ENCODE measurements around the gene SLC25A25. TPM values are rescaled to one million over a fixed set of nuclear protein-coding genes. Genes with fewer than 3 reads are reported as not detected.
"Not testable (repeated sequence)": the region's sequence is repeated elsewhere in the genome, so short reads cannot be mapped to it uniquely, and the experiment has no call there.

SLC25A25 gene
- total RNA-seq, 2 donors from 2014 or later, result 12.9 to 13.1 TPM

GRCh38 chr9:128107468-128108268 is 39.6 kb downstream of the SLC25A25 start:
- Mint-ChIP-seq H3K36me3 (ENCODE audit: low read depth) (peaks cover 38% of the 10 kb centered on the region), H3K27me3 (ENCODE audit: insufficient read depth) (no peaks in the 10 kb centered on the region), H3K9me3 (no peaks in the 10 kb centered on the region), H3K27ac (no peak overlapping the region), H3K4me3 (no peak overlapping the region), H3K4me1 (peaks cover 9% of the 10 kb centered on the region)
- DNase-seq, result no peak
- Histone ChIP-seq H3K4me3 (ENCODE audit: low read length) (no peak overlapping the region), H3K36me3 (ENCODE audit: control insufficient read depth, insufficient read depth, low read length) (peaks cover 48% of the 10 kb centered on the region), H3K9ac (ENCODE audit: extremely low read depth, low read length, poor library complexity, severe bottlenecking) (no peak overlapping the region), H3K27ac (ENCODE audit: low read depth, low read length) (no peak overlapping the region), H3K27me3 (ENCODE audit: control insufficient read depth, insufficient read depth, low read length, poor library complexity, severe bottlenecking) (no peaks in the 10 kb centered on the region), H3K4me1 (ENCODE audit: control insufficient read depth, insufficient read depth, low read length) (no peaks in the 10 kb centered on the region), H3K9me3 (ENCODE audit: control insufficient read depth, low read length) (no peaks in the 10 kb centered on the region)
- WGBS, 2 experiments (ENCODE audit: insufficient coverage in 1 of 2, insufficient read length in 1 of 2), result 89 to 100% methylated on average over 9 to 18 of the region's 18 CpGs
- TF ChIP-seq, protein P1, sequence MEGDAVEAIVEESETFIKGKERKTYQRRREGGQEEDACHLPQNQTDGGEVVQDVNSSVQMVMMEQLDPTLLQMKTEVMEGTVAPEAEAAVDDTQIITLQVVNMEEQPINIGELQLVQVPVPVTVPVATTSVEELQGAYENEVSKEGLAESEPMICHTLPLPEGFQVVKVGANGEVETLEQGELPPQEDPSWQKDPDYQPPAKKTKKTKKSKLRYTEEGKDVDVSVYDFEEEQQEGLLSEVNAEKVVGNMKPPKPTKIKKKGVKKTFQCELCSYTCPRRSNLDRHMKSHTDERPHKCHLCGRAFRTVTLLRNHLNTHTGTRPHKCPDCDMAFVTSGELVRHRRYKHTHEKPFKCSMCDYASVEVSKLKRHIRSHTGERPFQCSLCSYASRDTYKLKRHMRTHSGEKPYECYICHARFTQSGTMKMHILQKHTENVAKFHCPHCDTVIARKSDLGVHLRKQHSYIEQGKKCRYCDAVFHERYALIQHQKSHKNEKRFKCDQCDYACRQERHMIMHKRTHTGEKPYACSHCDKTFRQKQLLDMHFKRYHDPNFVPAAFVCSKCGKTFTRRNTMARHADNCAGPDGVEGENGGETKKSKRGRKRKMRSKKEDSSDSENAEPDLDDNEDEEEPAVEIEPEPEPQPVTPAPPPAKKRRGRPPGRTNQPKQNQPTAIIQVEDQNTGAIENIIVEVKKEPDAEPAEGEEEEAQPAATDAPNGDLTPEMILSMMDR (conservative IDR thresholded peaks at IDR 0.05), result no peak

DNA sequence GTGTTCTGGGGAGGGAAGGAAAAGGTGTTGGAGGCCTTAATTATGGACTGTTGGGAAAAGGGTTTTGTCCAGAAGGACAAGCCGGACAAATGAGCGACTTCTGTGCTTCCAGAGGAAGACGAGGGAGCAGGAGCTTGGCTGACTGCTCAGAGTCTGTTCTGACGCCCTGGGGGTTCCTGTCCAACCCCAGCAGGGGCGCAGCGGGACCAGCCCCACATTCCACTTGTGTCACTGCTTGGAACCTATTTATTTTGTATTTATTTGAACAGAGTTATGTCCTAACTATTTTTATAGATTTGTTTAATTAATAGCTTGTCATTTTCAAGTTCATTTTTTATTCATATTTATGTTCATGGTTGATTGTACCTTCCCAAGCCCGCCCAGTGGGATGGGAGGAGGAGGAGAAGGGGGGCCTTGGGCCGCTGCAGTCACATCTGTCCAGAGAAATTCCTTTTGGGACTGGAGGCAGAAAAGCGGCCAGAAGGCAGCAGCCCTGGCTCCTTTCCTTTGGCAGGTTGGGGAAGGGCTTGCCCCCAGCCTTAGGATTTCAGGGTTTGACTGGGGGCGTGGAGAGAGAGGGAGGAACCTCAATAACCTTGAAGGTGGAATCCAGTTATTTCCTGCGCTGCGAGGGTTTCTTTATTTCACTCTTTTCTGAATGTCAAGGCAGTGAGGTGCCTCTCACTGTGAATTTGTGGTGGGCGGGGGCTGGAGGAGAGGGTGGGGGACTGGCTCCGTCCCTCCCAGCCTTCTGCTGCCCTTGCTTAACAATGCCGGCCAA is 40.4 kb downstream of the SLC25A25 start:
- TF ChIP-seq, protein P1 (conservative IDR thresholded peaks at IDR 0.05), result no peak
- WGBS, 2 experiments (ENCODE audit: insufficient coverage in 1 of 2, insufficient read length in 1 of 2), result 92 to 100% methylated on average over 2 to 15 of the region's 15 CpGs
- Histone ChIP-seq H3K9ac (ENCODE audit: extremely low read depth, low read length, poor library complexity, severe bottlenecking) (no peak overlapping the region), H3K9me3 (ENCODE audit: control insufficient read depth, low read length) (peaks cover 3% of the 10 kb centered on the region), H3K4me3 (ENCODE audit: low read length) (no peak overlapping the region), H3K4me1 (ENCODE audit: control insufficient read depth, insufficient read depth, low read length) (no peaks in the 10 kb centered on the region), H3K36me3 (ENCODE audit: control insufficient read depth, insufficient read depth, low read length) (peaks cover 48% of the 10 kb centered on the region), H3K27ac (ENCODE audit: low read depth, low read length) (peak overlapping the region; percentile 4), H3K27me3 (ENCODE audit: control insufficient read depth, insufficient read depth, low read length, poor library complexity, severe bottlenecking) (no peaks in the 10 kb centered on the region)
- Mint-ChIP-seq H3K27me3 (ENCODE audit: insufficient read depth) (no peaks in the 10 kb centered on the region), H3K4me3 (no peak overlapping the region), H3K9me3 (peaks cover 2% of the 10 kb centered on the region), H3K27ac (no peak overlapping the region), H3K36me3 (ENCODE audit: low read depth) (peaks cover 42% of the 10 kb centered on the region), H3K4me1 (peaks cover 9% of the 10 kb centered on the region)
- no peak for DNase-seq

GRCh38 chr9:128109050-128109709 is 41.1 kb downstream of the SLC25A25 start:
- no peaks in the 10 kb centered on the region for H3K4me1 ChIP-seq (ENCODE audit: control insufficient read depth, insufficient read depth, low read length)
- H3K27ac ChIP-seq (ENCODE audit: low read depth, low read length), result no peak overlapping the region
- peak overlapping the region; percentile 14 for H3K27ac Mint-ChIP-seq
- no peak overlapping the region for H3K4me3 ChIP-seq (ENCODE audit: low read length)
- no peak overlapping the region for H3K4me3 Mint-ChIP-seq
- no peak overlapping the region for H3K9ac ChIP-seq (ENCODE audit: extremely low read depth, low read length, poor library complexity, severe bottlenecking)
- peaks cover 41% of the 10 kb centered on the region for H3K36me3 Mint-ChIP-seq (ENCODE audit: low read depth)
- peak; percentile 65 for DNase-seq
- TF ChIP-seq, protein P1 (conservative IDR thresholded peaks at IDR 0.05), result no peak
- WGBS, 2 experiments (ENCODE audit: insufficient coverage in 1 of 2, insufficient read length in 1 of 2), result 84 to 95% methylated on average over 8 to 20 of the region's 20 CpGs
- H3K9me3 ChIP-seq (ENCODE audit: control insufficient read depth, low read length), result peaks cover 7% of the 10 kb centered on the region
- peaks cover 48% of the 10 kb centered on the region for H3K36me3 ChIP-seq (ENCODE audit: control insufficient read depth, insufficient read depth, low read length)
- H3K27me3 ChIP-seq (ENCODE audit: control insufficient read depth, insufficient read depth, low read length, poor library complexity, severe bottlenecking), result no peaks in the 10 kb centered on the region
- peaks cover 9% of the 10 kb centered on the region for H3K4me1 Mint-ChIP-seq
- no peaks in the 10 kb centered on the region for H3K27me3 Mint-ChIP-seq (ENCODE audit: insufficient read depth)
- peaks cover 3% of the 10 kb centered on the region for H3K9me3 Mint-ChIP-seq

DNA sequence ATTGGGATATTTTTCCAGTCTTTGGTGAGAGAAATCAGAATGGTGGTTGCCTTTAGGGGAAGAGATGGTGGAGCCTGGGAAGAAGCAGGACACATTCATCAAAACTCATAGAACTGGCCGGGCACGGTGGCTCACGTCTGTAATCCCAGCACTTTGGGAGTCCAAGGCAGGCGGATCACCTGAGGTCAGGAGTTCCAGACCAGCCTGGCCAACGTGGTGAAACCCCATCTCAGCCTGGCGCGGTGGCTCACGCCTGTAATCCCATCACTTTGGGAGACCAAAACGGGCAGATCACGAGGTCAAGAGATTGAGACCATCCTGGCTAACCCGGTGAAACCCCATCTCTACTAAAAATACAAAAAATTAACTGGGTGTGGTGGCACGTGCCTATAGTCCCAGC is 43.7 kb downstream of the SLC25A25 start:
- peaks cover 35% of the 10 kb centered on the region for H3K36me3 Mint-ChIP-seq (ENCODE audit: low read depth)
- H3K4me3 ChIP-seq (ENCODE audit: low read length), result not testable (repeated sequence)

More for the DNA sequence above, 43.7 kb downstream of the SLC25A25 start:
- not testable (repeated sequence) for H3K27me3 ChIP-seq (ENCODE audit: control insufficient read depth, insufficient read depth, low read length, poor library complexity, severe bottlenecking); H3K27ac ChIP-seq (ENCODE audit: low read depth, low read length); DNase-seq; H3K9me3 ChIP-seq (ENCODE audit: control insufficient read depth, low read length); H3K4me3 Mint-ChIP-seq; H3K9ac ChIP-seq (ENCODE audit: extremely low read depth, low read length, poor library complexity, severe bottlenecking); H3K27me3 Mint-ChIP-seq (ENCODE audit: insufficient read depth); H3K4me1 Mint-ChIP-seq; H3K4me1 ChIP-seq (ENCODE audit: control insufficient read depth, insufficient read depth, low read length); H3K9me3 Mint-ChIP-seq; H3K27ac Mint-ChIP-seq
- peaks cover 44% of the 10 kb centered on the region for H3K36me3 ChIP-seq (ENCODE audit: control insufficient read depth, insufficient read depth, low read length)
- 93 to 98% methylated on average over 10 to 12 of the region's 12 CpGs for WGBS, 2 experiments (ENCODE audit: insufficient coverage in 1 of 2, insufficient read length in 1 of 2)

Measured in endodermal cell (in vitro differentiated cells).